ENCODE data around the gene SEPTIN3. TPM values are rescaled to one million over a fixed set of nuclear protein-coding genes. Genes with fewer than 3 reads are reported as not detected.

The SEPTIN3 gene
- total and polyA plus RNA-seq, 2 donors (not counting 1 experiment from before 2014, with no cell fraction given), result 0.05 to 0.33 TPM

- Histone ChIP-seq H3K4me1 (ENCODE audit: control insufficient read depth, extremely low read depth, insufficient read depth, low read length) (no peaks in the 10 kb centered on the region), H3K4me3 (replicated peaks in 1 of 4; ENCODE audit: control extremely low read depth in 1 of 4, insufficient read depth in 1 of 4, low read depth in 3 of 4, low read length in 4 of 4) (no peak overlapping the region), H2AFZ (ENCODE audit: low read length) (no peak overlapping the region), H3K79me2 (ENCODE audit: control insufficient read depth, insufficient read depth, low read length) (no peaks in the 10 kb centered on the region), H3K4me2 (ENCODE audit: extremely low read depth, insufficient read depth, low read length) (no peak overlapping the region), H3K36me3 (ENCODE audit: control insufficient read depth, insufficient read depth, low read length) (no peaks in the 10 kb centered on the region), H3K27ac (ENCODE audit: insufficient read depth, low read length) (no peak overlapping the region), H4K20me1 (ENCODE audit: control insufficient read depth, extremely low read depth, insufficient read depth, low read length) (no peaks in the 10 kb centered on the region), H3K9ac (ENCODE audit: insufficient read depth, low read length) (no peak overlapping the region), H3K27me3 (ENCODE audit: control insufficient read depth, insufficient read depth, low read length) (peaks cover 10% of the 10 kb centered on the region), H3K9me3 (ENCODE audit: control insufficient read depth, insufficient read depth, low read depth, low read length) (no peaks in the 10 kb centered on the region)
- no peak for DNase-seq (ENCODE audit: low read depth in 2 of 2)
- TF ChIP-seq EZH2 (IDR thresholded peaks at IDR 0.05; ENCODE audit: low read length, missing control alignments) (no peak), CTCF (conservative IDR thresholded peaks at IDR 0.05 in 1 of 2, IDR thresholded peaks at IDR 0.05 in 1 of 2; ENCODE audit: low read depth in 1 of 2, low read length in 2 of 2) (no peak)
Measured at GRCh38 chr22:41995211-41995610, 26.0 kb downstream of the SEPTIN3 start.

GRCh38 chr22:41996826-41997225 is 27.6 kb downstream of the SEPTIN3 start:
- no peak overlapping the region for H3K4me3 ChIP-seq (replicated peaks in 1 of 4; ENCODE audit: control extremely low read depth in 1 of 4, insufficient read depth in 1 of 4, low read depth in 3 of 4, low read length in 4 of 4)
- no peaks in the 10 kb centered on the region for H4K20me1 ChIP-seq (ENCODE audit: control insufficient read depth, extremely low read depth, insufficient read depth, low read length)
- TF ChIP-seq EZH2 (IDR thresholded peaks at IDR 0.05; ENCODE audit: low read length, missing control alignments) (no peak), CTCF (conservative IDR thresholded peaks at IDR 0.05 in 1 of 2, IDR thresholded peaks at IDR 0.05 in 1 of 2; ENCODE audit: low read depth in 1 of 2, low read length in 2 of 2) (no peak)
- H3K36me3 ChIP-seq (ENCODE audit: control insufficient read depth, insufficient read depth, low read length), result no peaks in the 10 kb centered on the region
- H3K4me2 ChIP-seq (ENCODE audit: extremely low read depth, insufficient read depth, low read length), result no peak overlapping the region
- H3K4me1 ChIP-seq (ENCODE audit: control insufficient read depth, extremely low read depth, insufficient read depth, low read length), result no peaks in the 10 kb centered on the region
- no peak overlapping the region for H3K9ac ChIP-seq (ENCODE audit: insufficient read depth, low read length)
- peaks cover 10% of the 10 kb centered on the region for H3K27me3 ChIP-seq (ENCODE audit: control insufficient read depth, insufficient read depth, low read length)
- H3K27ac ChIP-seq (ENCODE audit: insufficient read depth, low read length), result no peak overlapping the region
- no peak overlapping the region for H2AFZ ChIP-seq (ENCODE audit: low read length)
- no peaks in the 10 kb centered on the region for H3K79me2 ChIP-seq (ENCODE audit: control insufficient read depth, insufficient read depth, low read length)
- no peak for DNase-seq (ENCODE audit: low read depth in 2 of 2)
- no peaks in the 10 kb centered on the region for H3K9me3 ChIP-seq (ENCODE audit: control insufficient read depth, insufficient read depth, low read depth, low read length)

- Histone ChIP-seq H4K20me1 (ENCODE audit: control insufficient read depth, extremely low read depth, insufficient read depth, low read length) (no peaks in the 10 kb centered on the region), H3K9me3 (ENCODE audit: control insufficient read depth, insufficient read depth, low read depth, low read length) (no peaks in the 10 kb centered on the region), H3K36me3 (ENCODE audit: control insufficient read depth, insufficient read depth, low read length) (no peaks in the 10 kb centered on the region), H3K9ac (ENCODE audit: insufficient read depth, low read length) (no peak within 1 kb of the TSS), H3K79me2 (ENCODE audit: control insufficient read depth, insufficient read depth, low read length) (no peaks in the 10 kb centered on the region), H3K27ac (ENCODE audit: insufficient read depth, low read length) (no peak within 1 kb of the TSS), H3K4me3 (replicated peaks in 1 of 4; ENCODE audit: control extremely low read depth in 1 of 4, insufficient read depth in 1 of 4, low read depth in 3 of 4, low read length in 4 of 4) (peak within 1 kb of the TSS; percentile 25 to 55 (median 40)), H3K4me1 (ENCODE audit: control insufficient read depth, extremely low read depth, insufficient read depth, low read length) (no peaks in the 10 kb centered on the region), H3K4me2 (ENCODE audit: extremely low read depth, insufficient read depth, low read length) (peak within 1 kb of the TSS; percentile 70), H3K27me3 (ENCODE audit: control insufficient read depth, insufficient read depth, low read length) (peaks cover 7% of the 10 kb centered on the region), H2AFZ (ENCODE audit: low read length) (peak within 1 kb of the TSS; percentile 89)
- DNase-seq (ENCODE audit: low read depth in 2 of 2), result peak; percentile 78 to 84
- TF ChIP-seq EZH2 (IDR thresholded peaks at IDR 0.05; ENCODE audit: low read length, missing control alignments) (no peak), CTCF (conservative IDR thresholded peaks at IDR 0.05 in 1 of 2, IDR thresholded peaks at IDR 0.05 in 1 of 2; ENCODE audit: low read depth in 1 of 2, low read length in 2 of 2) (no peak)
Measured at GRCh38 chr22:41998361-41999261, 29.4 kb downstream of the SEPTIN3 start, which contains the start of gene WBP2NL. WBP2NL (plus strand) TSS chr22:41998788; CDS start chr22:41998819, 31 bp downstream.
